ENCODE results near the gene DOCK6.
A peak's percentile ranks its signal among the peaks of the same experiment; 100 is the strongest.

DOCK6 gene

GRCh38 chr19:11279505-11280236 is 17.3 kb upstream of the DOCK6 start:
- Histone ChIP-seq H3K18ac (ENCODE audit: low read length) (no peak overlapping the region), H3K27ac (ENCODE audit: low read depth, low read length) (no peak overlapping the region), H3K4me2 (ENCODE audit: low read length) (no peak overlapping the region), H2AK5ac (ENCODE audit: low read length) (no peak overlapping the region), H4K8ac (ENCODE audit: low read depth, low read length) (no peak overlapping the region), H3K23ac (ENCODE audit: low read length) (no peak overlapping the region), H3K4ac (ENCODE audit: low read depth, low read length) (no peak overlapping the region), H3K36me3 (ENCODE audit: control insufficient read depth, insufficient read depth, low read length) (no peaks in the 10 kb centered on the region), H2BK120ac (ENCODE audit: low read depth, low read length) (no peak overlapping the region), H3K4me3 (ENCODE audit: low read length) (no peak overlapping the region), H3K56ac (ENCODE audit: low read length) (no peak overlapping the region), H3K9ac (ENCODE audit: low read length) (no peak overlapping the region), H2BK15ac (replicated peaks; ENCODE audit: low read depth) (no peak overlapping the region), H3K4me1 (ENCODE audit: control insufficient read depth, low read depth, low read length) (no peaks in the 10 kb centered on the region), H4K5ac (ENCODE audit: low read length) (no peak overlapping the region), H2BK5ac (ENCODE audit: low read length) (no peak overlapping the region), H3K79me1 (ENCODE audit: low read length) (no peaks in the 10 kb centered on the region), H3K79me2 (ENCODE audit: control insufficient read depth, insufficient read depth, low read length) (no peaks in the 10 kb centered on the region), H3K27me3 (ENCODE audit: insufficient read depth, low read length, poor library complexity) (no peaks in the 10 kb centered on the region)
- no peak for DNase-seq
- no CpG with 5 or more reads among the region's 5 CpGs for WGBS (ENCODE audit: extremely low coverage, insufficient coverage, low lambda C conversion rate)

GRCh38 chr19:11278670-11279069 is 16.3 kb upstream of the DOCK6 start:
- H3K23ac ChIP-seq (ENCODE audit: low read length), result no peak overlapping the region
- no peaks in the 10 kb centered on the region for H3K79me1 ChIP-seq (ENCODE audit: low read length)
- no peak overlapping the region for H3K4ac ChIP-seq (ENCODE audit: low read depth, low read length)
- no peak overlapping the region for H3K4me3 ChIP-seq (ENCODE audit: low read length)
- H2BK15ac ChIP-seq (replicated peaks; ENCODE audit: low read depth), result no peak overlapping the region
- H3K27ac ChIP-seq (ENCODE audit: low read depth, low read length), result no peak overlapping the region
- H2BK120ac ChIP-seq (ENCODE audit: low read depth, low read length), result no peak overlapping the region
- no peaks in the 10 kb centered on the region for H3K4me1 ChIP-seq (ENCODE audit: control insufficient read depth, low read depth, low read length)
- H4K8ac ChIP-seq (ENCODE audit: low read depth, low read length), result no peak overlapping the region
- H3K9ac ChIP-seq (ENCODE audit: low read length), result no peak overlapping the region
- H2AK5ac ChIP-seq (ENCODE audit: low read length), result no peak overlapping the region
- H3K36me3 ChIP-seq (ENCODE audit: control insufficient read depth, insufficient read depth, low read length), result no peaks in the 10 kb centered on the region
- no peaks in the 10 kb centered on the region for H3K79me2 ChIP-seq (ENCODE audit: control insufficient read depth, insufficient read depth, low read length)
- peak; percentile 69 for DNase-seq
- H4K5ac ChIP-seq (ENCODE audit: low read length), result no peak overlapping the region
- H3K56ac ChIP-seq (ENCODE audit: low read length), result no peak overlapping the region
- H3K27me3 ChIP-seq (ENCODE audit: insufficient read depth, low read length, poor library complexity), result no peaks in the 10 kb centered on the region
- no peak overlapping the region for H2BK5ac ChIP-seq (ENCODE audit: low read length)
- no peak overlapping the region for H3K18ac ChIP-seq (ENCODE audit: low read length)
- H3K4me2 ChIP-seq (ENCODE audit: low read length), result no peak overlapping the region
- no CpG with 5 or more reads among the region's 6 CpGs for WGBS (ENCODE audit: extremely low coverage, insufficient coverage, low lambda C conversion rate)

GRCh38 chr19:11274533-11275086 is 12.3 kb upstream of the DOCK6 start:
- no peak for DNase-seq
- Histone ChIP-seq H3K79me1 (ENCODE audit: low read length) (no peaks in the 10 kb centered on the region), H3K9ac (ENCODE audit: low read length) (no peak overlapping the region), H2AK5ac (ENCODE audit: low read length) (no peak overlapping the region), H2BK5ac (ENCODE audit: low read length) (no peak overlapping the region), H4K8ac (ENCODE audit: low read depth, low read length) (no peak overlapping the region), H3K56ac (ENCODE audit: low read length) (no peak overlapping the region), H3K4me3 (ENCODE audit: low read length) (no peak overlapping the region), H2BK120ac (ENCODE audit: low read depth, low read length) (no peak overlapping the region), H3K18ac (ENCODE audit: low read length) (no peak overlapping the region), H4K5ac (ENCODE audit: low read length) (no peak overlapping the region), H3K4ac (ENCODE audit: low read depth, low read length) (no peak overlapping the region), H3K4me1 (ENCODE audit: control insufficient read depth, low read depth, low read length) (no peaks in the 10 kb centered on the region), H2BK15ac (replicated peaks; ENCODE audit: low read depth) (no peak overlapping the region), H3K23ac (ENCODE audit: low read length) (no peak overlapping the region), H3K27me3 (ENCODE audit: insufficient read depth, low read length, poor library complexity) (no peaks in the 10 kb centered on the region), H3K36me3 (ENCODE audit: control insufficient read depth, insufficient read depth, low read length) (no peaks in the 10 kb centered on the region), H3K79me2 (ENCODE audit: control insufficient read depth, insufficient read depth, low read length) (no peaks in the 10 kb centered on the region), H3K4me2 (ENCODE audit: low read length) (no peak overlapping the region), H3K27ac (ENCODE audit: low read depth, low read length) (no peak overlapping the region)
- no CpG with 5 or more reads among the region's 4 CpGs for WGBS (ENCODE audit: extremely low coverage, insufficient coverage, low lambda C conversion rate)

- H3K36me3 ChIP-seq (ENCODE audit: control insufficient read depth, insufficient read depth, low read length), result no peaks in the 10 kb centered on the region
- H3K27me3 ChIP-seq (ENCODE audit: insufficient read depth, low read length, poor library complexity), result no peaks in the 10 kb centered on the region
- no peak overlapping the region for H3K56ac ChIP-seq (ENCODE audit: low read length)
- H3K23ac ChIP-seq (ENCODE audit: low read length), result no peak overlapping the region
- no peaks in the 10 kb centered on the region for H3K79me1 ChIP-seq (ENCODE audit: low read length)
- no CpG with 5 or more reads among the region's 5 CpGs for WGBS (ENCODE audit: extremely low coverage, insufficient coverage, low lambda C conversion rate)
- H3K79me2 ChIP-seq (ENCODE audit: control insufficient read depth, insufficient read depth, low read length), result no peaks in the 10 kb centered on the region
- DNase-seq, result no peak
- H3K18ac ChIP-seq (ENCODE audit: low read length), result no peak overlapping the region
- H3K27ac ChIP-seq (ENCODE audit: low read depth, low read length), result no peak overlapping the region
- H3K4me3 ChIP-seq (ENCODE audit: low read length), result no peak overlapping the region
- no peak overlapping the region for H2BK5ac ChIP-seq (ENCODE audit: low read length)
- H4K5ac ChIP-seq (ENCODE audit: low read length), result no peak overlapping the region
- H2AK5ac ChIP-seq (ENCODE audit: low read length), result no peak overlapping the region
- no peak overlapping the region for H4K8ac ChIP-seq (ENCODE audit: low read depth, low read length)
- no peak overlapping the region for H3K9ac ChIP-seq (ENCODE audit: low read length)
- H3K4ac ChIP-seq (ENCODE audit: low read depth, low read length), result no peak overlapping the region
- no peak overlapping the region for H2BK120ac ChIP-seq (ENCODE audit: low read depth, low read length)
- H3K4me2 ChIP-seq (ENCODE audit: low read length), result no peak overlapping the region
- no peaks in the 10 kb centered on the region for H3K4me1 ChIP-seq (ENCODE audit: control insufficient read depth, low read depth, low read length)
- no peak overlapping the region for H2BK15ac ChIP-seq (replicated peaks; ENCODE audit: low read depth)
Measured at GRCh38 chr19:11273989-11274388, 11.7 kb upstream of the DOCK6 start.

GRCh38 chr19:11273296-11273695 is 11.0 kb upstream of the DOCK6 start:
- H3K4me2 ChIP-seq (ENCODE audit: low read length), result no peak overlapping the region
- H3K18ac ChIP-seq (ENCODE audit: low read length), result no peak overlapping the region
- H3K4ac ChIP-seq (ENCODE audit: low read depth, low read length), result no peak overlapping the region
- H3K36me3 ChIP-seq (ENCODE audit: control insufficient read depth, insufficient read depth, low read length), result no peaks in the 10 kb centered on the region
- H3K4me3 ChIP-seq (ENCODE audit: low read length), result no peak overlapping the region
- H4K5ac ChIP-seq (ENCODE audit: low read length), result no peak overlapping the region
- WGBS (ENCODE audit: extremely low coverage, insufficient coverage, low lambda C conversion rate), result no CpG with 5 or more reads among the region's 2 CpGs
- no peak overlapping the region for H4K8ac ChIP-seq (ENCODE audit: low read depth, low read length)
- no peaks in the 10 kb centered on the region for H3K79me2 ChIP-seq (ENCODE audit: control insufficient read depth, insufficient read depth, low read length)
- no peak overlapping the region for H3K27ac ChIP-seq (ENCODE audit: low read depth, low read length)
- H2BK120ac ChIP-seq (ENCODE audit: low read depth, low read length), result no peak overlapping the region
- no peaks in the 10 kb centered on the region for H3K27me3 ChIP-seq (ENCODE audit: insufficient read depth, low read length, poor library complexity)
- peak; percentile 40 for DNase-seq
- H2BK5ac ChIP-seq (ENCODE audit: low read length), result no peak overlapping the region
- H3K4me1 ChIP-seq (ENCODE audit: control insufficient read depth, low read depth, low read length), result no peaks in the 10 kb centered on the region
- H3K9ac ChIP-seq (ENCODE audit: low read length), result no peak overlapping the region
- no peak overlapping the region for H2AK5ac ChIP-seq (ENCODE audit: low read length)
- no peak overlapping the region for H2BK15ac ChIP-seq (replicated peaks; ENCODE audit: low read depth)
- H3K23ac ChIP-seq (ENCODE audit: low read length), result no peak overlapping the region
- H3K79me1 ChIP-seq (ENCODE audit: low read length), result no peaks in the 10 kb centered on the region
- H3K56ac ChIP-seq (ENCODE audit: low read length), result no peak overlapping the region

GRCh38 chr19:11269408-11269807 is 7.1 kb upstream of the DOCK6 start:
- Histone ChIP-seq H3K4ac (ENCODE audit: low read depth, low read length) (no peak overlapping the region), H2BK15ac (replicated peaks; ENCODE audit: low read depth) (no peak overlapping the region), H3K4me1 (ENCODE audit: control insufficient read depth, low read depth, low read length) (no peaks in the 10 kb centered on the region), H3K23ac (ENCODE audit: low read length) (no peak overlapping the region), H3K56ac (ENCODE audit: low read length) (no peak overlapping the region), H3K18ac (ENCODE audit: low read length) (no peak overlapping the region), H2BK5ac (ENCODE audit: low read length) (no peak overlapping the region), H3K9ac (ENCODE audit: low read length) (no peak overlapping the region), H2AK5ac (ENCODE audit: low read length) (no peak overlapping the region), H3K27ac (ENCODE audit: low read depth, low read length) (no peak overlapping the region), H3K36me3 (ENCODE audit: control insufficient read depth, insufficient read depth, low read length) (no peaks in the 10 kb centered on the region), H3K79me1 (ENCODE audit: low read length) (no peaks in the 10 kb centered on the region), H2BK120ac (ENCODE audit: low read depth, low read length) (no peak overlapping the region), H4K5ac (ENCODE audit: low read length) (no peak overlapping the region), H3K27me3 (ENCODE audit: insufficient read depth, low read length, poor library complexity) (no peaks in the 10 kb centered on the region), H3K79me2 (ENCODE audit: control insufficient read depth, insufficient read depth, low read length) (no peaks in the 10 kb centered on the region), H4K8ac (ENCODE audit: low read depth, low read length) (no peak overlapping the region), H3K4me2 (ENCODE audit: low read length) (no peak overlapping the region), H3K4me3 (ENCODE audit: low read length) (no peak overlapping the region)
- no CpG with 5 or more reads among the region's 7 CpGs for WGBS (ENCODE audit: extremely low coverage, insufficient coverage, low lambda C conversion rate)
- DNase-seq, result no peak

Measured in mesendoderm (in vitro differentiated cells).